Measurements from ENCODE around the gene GAN.

- TF ChIP-seq CTCF (IDR thresholded peaks at IDR 0.05 in 2 of 3, conservative IDR thresholded peaks at IDR 0.05 in 1 of 3; ENCODE audit: borderline replicate concordance in 1 of 3, insufficient read depth in 1 of 3, low read depth in 2 of 3, low read length in 2 of 3) (no peak), CEBPB (IDR thresholded peaks at IDR 0.05; ENCODE audit: low read depth) (no peak), EZH2phosphoT487 (IDR thresholded peaks at IDR 0.05; ENCODE audit: borderline replicate concordance) (no peak)
Measured at GRCh38 chr16:81286190-81286589, 28.6 kb upstream of the GAN start.

Data from HCT116 (cell line).